Type B pancreatic cell (in vitro differentiated cells): ENCODE measurements around the gene CALCA. TPM values are rescaled to one million over a fixed set of nuclear protein-coding genes. Genes with fewer than 3 reads are reported as not detected.

Source experiments
- DNase-seq: peaks from one replicate; pipeline ENCODE4 v3.0.0; 2021; ENCODE audit warnings: mixed read lengths; ENCODE audit not compliant: unreplicated experiment; ENCODE audit errors: extremely low spot score
- H3K27ac Mint-ChIP-seq: 2 replicates; pipeline ENCODE4 v1.8.0; 2021; ENCODE audit warnings: mild to moderate bottlenecking, mixed read lengths
- H3K27me3 Mint-ChIP-seq: 2 replicates; pipeline ENCODE4 v1.8.0; 2021; ENCODE audit warnings: mixed read lengths
- H3K36me3 Mint-ChIP-seq: 2 replicates; pipeline ENCODE4 v1.8.0; 2021; ENCODE audit warnings: mixed read lengths
- H3K4me1 Mint-ChIP-seq: one replicate; pipeline ENCODE4 v1.8.0; 2021; ENCODE audit warnings: mixed read lengths; ENCODE audit not compliant: unreplicated experiment
- H3K4me3 Mint-ChIP-seq: 2 replicates; pipeline ENCODE4 v1.8.0; 2021; ENCODE audit warnings: mild to moderate bottlenecking, mixed read lengths
- H3K9me3 Mint-ChIP-seq: 2 replicates; pipeline ENCODE4 v1.8.0; 2021; ENCODE audit warnings: mixed read lengths
- total RNA-seq: library from RNA; stranded (reverse); gene quantifications from 2 replicates; pipeline ENCODE4 v1.2.1, GENCODE V29; 2021; ENCODE audit warnings: low replicate concordance
- TF ChIP-seq, protein P1 (sequence below): fragments of 200-600 bp; sonication (generic); conservative IDR thresholded peaks from 2 replicates; pipeline ENCODE4 v1.5.0; 2021; ENCODE audit warnings: antibody characterized with exemption, mild to moderate bottlenecking

The CALCA gene
- total RNA-seq, 1 donor from 2014 or later = 1.2 TPM

DNA sequence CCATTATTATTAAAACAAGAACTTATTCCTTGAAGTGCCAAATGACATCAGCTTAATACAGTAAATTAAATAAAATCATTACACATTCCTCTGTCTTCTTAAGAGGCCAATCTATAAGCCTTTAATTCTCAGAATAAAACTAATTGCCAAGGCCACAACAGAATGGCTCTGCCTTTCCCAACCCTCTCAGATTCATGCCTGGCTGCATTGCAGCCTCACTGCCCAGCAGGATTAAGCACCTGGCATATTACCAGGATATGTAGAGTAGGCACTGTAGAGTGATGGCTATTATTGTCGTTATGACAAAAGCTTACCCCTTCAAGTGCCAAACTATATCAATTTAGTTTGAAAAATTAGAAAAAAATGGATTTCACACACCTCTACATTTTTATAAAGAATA lies 9.4 kb upstream of the CALCA start:
- no peak overlapping the region for H3K4me3 Mint-ChIP-seq
- H3K4me1 Mint-ChIP-seq = no peaks in the 10 kb centered on the region
- no peaks in the 10 kb centered on the region for H3K36me3 Mint-ChIP-seq
- H3K27me3 Mint-ChIP-seq = peaks cover 53% of the 10 kb centered on the region
- no peak for DNase-seq
- no peaks in the 10 kb centered on the region for H3K9me3 Mint-ChIP-seq
- TF ChIP-seq, protein P1, sequence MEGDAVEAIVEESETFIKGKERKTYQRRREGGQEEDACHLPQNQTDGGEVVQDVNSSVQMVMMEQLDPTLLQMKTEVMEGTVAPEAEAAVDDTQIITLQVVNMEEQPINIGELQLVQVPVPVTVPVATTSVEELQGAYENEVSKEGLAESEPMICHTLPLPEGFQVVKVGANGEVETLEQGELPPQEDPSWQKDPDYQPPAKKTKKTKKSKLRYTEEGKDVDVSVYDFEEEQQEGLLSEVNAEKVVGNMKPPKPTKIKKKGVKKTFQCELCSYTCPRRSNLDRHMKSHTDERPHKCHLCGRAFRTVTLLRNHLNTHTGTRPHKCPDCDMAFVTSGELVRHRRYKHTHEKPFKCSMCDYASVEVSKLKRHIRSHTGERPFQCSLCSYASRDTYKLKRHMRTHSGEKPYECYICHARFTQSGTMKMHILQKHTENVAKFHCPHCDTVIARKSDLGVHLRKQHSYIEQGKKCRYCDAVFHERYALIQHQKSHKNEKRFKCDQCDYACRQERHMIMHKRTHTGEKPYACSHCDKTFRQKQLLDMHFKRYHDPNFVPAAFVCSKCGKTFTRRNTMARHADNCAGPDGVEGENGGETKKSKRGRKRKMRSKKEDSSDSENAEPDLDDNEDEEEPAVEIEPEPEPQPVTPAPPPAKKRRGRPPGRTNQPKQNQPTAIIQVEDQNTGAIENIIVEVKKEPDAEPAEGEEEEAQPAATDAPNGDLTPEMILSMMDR = no peak
- H3K27ac Mint-ChIP-seq = no peak overlapping the region

GRCh38 chr11:14980854-14981253 lies 8.7 kb upstream of the CALCA start:
- Mint-ChIP-seq H3K9me3 (no peaks in the 10 kb centered on the region), H3K36me3 (no peaks in the 10 kb centered on the region), H3K27ac (no peak overlapping the region), H3K4me3 (no peak overlapping the region), H3K27me3 (peaks cover 56% of the 10 kb centered on the region), H3K4me1 (no peaks in the 10 kb centered on the region)
- TF ChIP-seq, protein P1 = no peak
- DNase-seq = no peak

DNA sequence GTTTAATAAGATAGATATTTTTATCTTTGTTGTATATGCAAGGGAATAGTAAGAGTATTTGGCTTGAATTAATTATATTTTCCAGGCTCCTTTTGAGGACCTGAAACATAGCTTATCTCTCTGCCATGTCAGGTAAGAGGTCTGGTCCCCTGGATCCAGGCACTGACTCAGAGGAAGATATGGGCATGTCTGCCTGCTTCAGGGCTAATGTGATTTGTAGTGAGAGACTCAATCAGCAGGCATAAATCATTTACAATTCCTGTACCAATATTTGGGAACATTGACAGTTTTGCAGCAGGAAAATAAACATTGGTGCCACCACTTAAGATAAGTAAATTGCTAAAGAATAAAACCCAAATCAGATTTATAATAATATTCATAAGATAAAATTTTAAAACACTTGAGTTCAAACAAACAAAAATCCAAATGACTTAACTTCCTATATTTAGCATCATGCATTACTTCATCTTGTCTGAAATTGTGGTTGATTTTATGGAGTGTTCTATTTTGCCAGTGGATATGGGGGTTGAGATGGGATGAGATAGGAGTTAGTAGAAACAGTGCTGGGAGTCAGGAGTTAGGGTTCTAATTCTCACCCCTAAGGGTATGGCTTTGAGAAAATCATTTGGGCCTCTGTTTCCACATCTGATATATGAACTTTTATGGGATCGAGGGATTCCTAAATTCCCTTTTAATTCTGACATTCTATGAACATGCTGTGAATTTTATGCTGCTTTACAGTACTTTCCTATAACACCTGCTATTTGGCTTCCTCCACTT lies 5.1 kb upstream of the CALCA start:
- Mint-ChIP-seq H3K36me3 (no peaks in the 10 kb centered on the region), H3K9me3 (no peaks in the 10 kb centered on the region), H3K4me3 (no peak overlapping the region), H3K27ac (no peak overlapping the region), H3K27me3 (peaks cover 86% of the 10 kb centered on the region), H3K4me1 (peaks cover 11% of the 10 kb centered on the region)
- TF ChIP-seq, protein P1 = no peak
- no peak for DNase-seq

DNA sequence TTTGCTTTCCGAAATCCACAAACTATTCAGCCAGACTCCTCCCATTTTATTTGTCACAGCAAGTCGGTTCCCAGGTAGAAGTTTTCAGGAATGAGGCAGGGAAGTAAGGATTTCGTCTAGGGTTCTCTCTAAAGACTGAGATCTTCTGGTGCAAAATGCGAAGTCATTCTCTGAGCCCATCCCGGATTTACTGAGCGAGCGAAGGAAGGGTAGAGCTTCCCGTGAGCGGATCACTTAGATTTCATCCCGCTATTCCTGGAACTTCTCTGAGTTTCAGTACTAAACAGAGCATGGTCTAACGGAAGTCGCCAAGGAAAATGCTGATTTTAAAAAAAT lies 3.1 kb upstream of the CALCA start:
- Mint-ChIP-seq H3K9me3 (no peaks in the 10 kb centered on the region), H3K4me3 (peak overlapping the region; percentile 84), H3K27me3 (peaks cover 92% of the 10 kb centered on the region), H3K4me1 (peaks cover 16% of the 10 kb centered on the region), H3K27ac (peak overlapping the region; percentile 5), H3K36me3 (no peaks in the 10 kb centered on the region)
- TF ChIP-seq, protein P1 = no peak
- DNase-seq = no peak

DNA sequence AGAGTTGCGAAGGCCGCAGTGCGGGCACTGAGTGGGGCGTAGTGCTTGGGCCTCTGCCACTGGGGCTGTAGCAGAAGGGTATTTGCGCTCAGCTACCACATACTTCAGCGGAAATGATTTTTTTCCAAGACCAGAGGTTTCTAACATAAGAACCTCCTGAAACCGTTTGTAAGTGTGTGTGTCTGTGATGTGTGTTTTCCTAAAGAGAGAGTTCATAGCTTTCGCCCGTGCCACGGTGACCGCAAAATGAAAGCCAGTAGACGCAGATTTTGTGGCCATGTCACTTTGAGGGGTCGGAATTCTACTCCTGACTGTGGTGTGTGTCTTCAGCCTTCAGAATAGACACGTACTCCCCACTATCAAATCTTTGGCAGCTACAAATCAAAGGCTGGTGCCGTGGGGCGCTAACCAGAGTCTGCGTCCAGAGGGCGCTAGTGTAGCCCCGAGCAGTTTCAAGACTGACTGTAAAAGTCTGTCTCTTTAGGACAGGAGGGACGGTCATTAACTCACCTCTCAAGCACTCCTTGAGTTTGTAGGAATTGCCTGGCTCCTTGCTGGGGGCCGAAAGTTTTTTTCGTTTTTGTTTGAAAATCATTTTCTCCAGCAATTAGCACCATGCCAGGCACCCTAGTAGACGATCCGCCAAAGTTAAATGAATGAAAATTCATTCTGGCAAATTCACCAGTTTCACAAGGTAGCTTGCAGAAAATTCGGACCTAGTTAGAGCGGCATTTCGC lies 2.5 kb upstream of the CALCA start:
- Mint-ChIP-seq H3K4me3 (peak overlapping the region; percentile 84), H3K4me1 (peaks cover 16% of the 10 kb centered on the region), H3K27ac (peak overlapping the region; percentile 5), H3K36me3 (no peaks in the 10 kb centered on the region), H3K9me3 (no peaks in the 10 kb centered on the region), H3K27me3 (peaks cover 92% of the 10 kb centered on the region)
- DNase-seq = no peak
- TF ChIP-seq, protein P1 = peak; percentile 82
